A549 (cell line): ENCODE measurements around the gene IL9.

Experiments used
- BCL3 ChIP-seq: fragments of >200 bp; sonication (Bioruptor Twin); formaldehyde crosslinking; IDR thresholded peaks from 3 replicates; pipeline ENCODE4 v1.6.1; 2016
- CTCF ChIP-seq: fragments of >200 bp; sonication (Bioruptor Twin); formaldehyde crosslinking; IDR thresholded peaks from 3 replicates; pipeline ENCODE4 v1.5.1; 2016
- E2F6 ChIP-seq: IDR thresholded peaks from 2 replicates; pipeline ENCODE4 v1.6.1; 2012; ENCODE audit warnings: low read depth, borderline replicate concordance
- PHF8 ChIP-seq: fragments of 200-600 bp; sonication (generic); IDR thresholded peaks from 2 replicates; pipeline ENCODE4 v1.6.1; 2016; ENCODE audit warnings: low read depth, mild to moderate bottlenecking, antibody characterized with exemption, moderate library complexity, borderline replicate concordance
- POLR2A ChIP-seq: IDR thresholded peaks from 2 replicates; pipeline ENCODE4 v1.6.1; 2012; ENCODE audit warnings: mild to moderate bottlenecking, low read length
- RFX5 ChIP-seq: fragments of 450-650 bp; IDR thresholded peaks from 2 replicates; pipeline ENCODE4 v1.7.1; 2014; ENCODE audit warnings: antibody characterized with exemption, mild to moderate bottlenecking, moderate library complexity

GRCh38 chr5:135890867-135891266, 4.8 kb downstream of the IL9 start:
- TF ChIP-seq BCL3 (no peak), CTCF (no peak), PHF8 (no peak), E2F6 (no peak), RFX5 (no peak), POLR2A (no peak)
